PC-9 (cell line): ENCODE measurements around the gene FOXP1. TPM values are rescaled to one million over a fixed set of nuclear protein-coding genes. Genes with fewer than 3 reads are reported as not detected.

ENCODE experiments used
- BruUV-seq: library from RNA; stranded (reverse); fragments of 400-500 nt; replicated peaks from 2 replicates; lab custom pipeline; 2021; lab: Mats Ljungman, UMichigan
- CTCF ChIA-PET: fragments of 300-600 bp; sonication (Branson Sonifier 250); formaldehyde crosslinking; loops from one replicate; lab custom pipeline; 2022; ENCODE audit warnings: antibody characterized with exemption; lab: Charles Lee
- POLR2A ChIA-PET: fragments of 300-600 bp; sonication (Branson Sonifier 250); formaldehyde crosslinking; loops from one replicate; lab custom pipeline; 2022; ENCODE audit warnings: antibody characterized with exemption; ENCODE audit not compliant: unreplicated experiment; lab: Charles Lee
- DNase-seq, 2 experiments: peaks; one replicate each; pipeline versions ENCODE4 v3.0.0 to v3.0.0-alpha.2; 2015 to 2022; ENCODE audit warnings: mixed read lengths in 1 of 2
- H2AFZ ChIP-seq: fragments of 200-600 bp; sonication (generic); 2 replicates; pipeline ENCODE4 v1.8.1; 2017; ENCODE audit warnings: antibody characterized with exemption
- H3F3A ChIP-seq: fragments of 200-600 bp; sonication (generic); 2 replicates; pipeline ENCODE4 v1.8.1; 2017; ENCODE audit warnings: antibody characterized with exemption, mild to moderate bottlenecking, low read depth; ENCODE audit not compliant: insufficient read depth
- H3K27ac ChIP-seq: fragments of 200-600 bp; sonication (generic); 2 replicates; pipeline ENCODE4 v1.6.1; 2016; ENCODE audit warnings: mixed run types
- H3K27me3 ChIP-seq: fragments of 200-600 bp; sonication (generic); 2 replicates; pipeline ENCODE4 v1.6.1; 2016; ENCODE audit warnings: low read depth, mixed run types; ENCODE audit not compliant: insufficient read depth
- H3K36me3 ChIP-seq: fragments of 200-600 bp; sonication (generic); 2 replicates; pipeline ENCODE4 v1.6.1; 2016; ENCODE audit warnings: low read depth, mixed run types
- H3K4me1 ChIP-seq: fragments of 200-600 bp; sonication (generic); replicated peaks from 2 replicates; pipeline ENCODE4 v1.6.1; 2016; ENCODE audit warnings: mixed run types; ENCODE audit not compliant: insufficient read depth
- H3K4me2 ChIP-seq: fragments of 200-600 bp; sonication (generic); 2 replicates; pipeline ENCODE4 v1.6.1; 2017; ENCODE audit warnings: mixed run types
- H3K4me3 ChIP-seq: fragments of 200-600 bp; sonication (generic); 2 replicates; pipeline ENCODE4 v1.6.1; 2016; ENCODE audit warnings: mixed run types
- H3K79me2 ChIP-seq: fragments of 200-600 bp; sonication (generic); 2 replicates; pipeline ENCODE4 v1.6.1; 2017; ENCODE audit warnings: low read depth, mixed run types
- H3K9me2 ChIP-seq: fragments of 200-600 bp; sonication (generic); 2 replicates; pipeline ENCODE4 v1.8.1; 2017; ENCODE audit warnings: mild to moderate bottlenecking; ENCODE audit not compliant: insufficient read depth
- H3K9me3 ChIP-seq: fragments of 200-600 bp; sonication (generic); 2 replicates; pipeline ENCODE4 v1.8.1; 2016; ENCODE audit warnings: low read depth; ENCODE audit not compliant: insufficient read depth
- H4K20me1 ChIP-seq: fragments of 200-600 bp; sonication (generic); 2 replicates; pipeline ENCODE4 v1.8.1; 2017; ENCODE audit not compliant: insufficient read depth
- EZH2 ChIP-seq: fragments of 200-600 bp; sonication (generic); IDR thresholded peaks from 2 replicates; pipeline ENCODE4 v1.8.0; 2017; ENCODE audit warnings: antibody characterized with exemption, low read depth
- intact Hi-C: fragments of 100-400 bp; cut with micrococcal nuclease; formaldehyde crosslinking; loops from one replicate; pipeline ENCODE4 v1.10.0; 2022; ENCODE audit not compliant: unreplicated experiment
- total RNA-seq: library from RNA; stranded (reverse); gene quantifications from 2 replicates; pipeline ENCODE4 v1.2.3, GENCODE V29; 2021
- TF ChIP-seq, protein P1 (sequence below): fragments of 200-600 bp; sonication (generic); conservative IDR thresholded peaks from 2 replicates; pipeline ENCODE4 v1.6.1; 2017; ENCODE audit warnings: mixed run types, antibody characterized with exemption, mild to moderate bottlenecking, moderate library complexity

Gene FOXP1
- total RNA-seq, 1 experiment from 2014 or later: 33.3 TPM

DNA sequence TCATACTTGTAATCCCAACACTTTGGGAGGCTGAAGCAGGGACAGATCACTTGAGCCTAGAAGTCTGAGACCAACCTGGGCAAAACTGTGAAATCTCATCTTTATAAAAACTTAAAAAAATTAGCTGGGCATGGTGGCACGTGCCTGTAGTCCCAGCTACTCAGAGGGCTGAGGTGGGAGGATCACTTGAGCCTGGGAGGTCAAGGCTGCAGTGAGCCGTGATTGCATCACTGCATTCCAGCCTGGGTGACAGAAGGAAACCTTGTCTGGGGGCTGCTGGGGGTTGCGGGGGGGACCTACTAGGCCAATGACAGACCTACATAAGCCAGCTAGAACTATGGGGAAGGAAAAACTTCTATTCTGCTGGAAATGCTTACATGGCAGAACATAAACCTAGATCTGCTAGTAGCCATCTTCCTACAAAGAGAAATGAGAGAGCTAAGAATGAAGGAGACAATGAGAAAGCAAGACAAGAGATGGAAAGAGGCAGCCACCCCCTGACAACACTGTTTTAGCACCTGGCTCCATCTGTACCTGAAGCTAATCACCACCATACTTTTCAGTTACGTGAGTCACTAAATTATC lies 23.9 kb downstream of the FOXP1 start:
- H4K20me1 ChIP-seq: no peaks in the 10 kb centered on the region
- POLR2A ChIA-PET: no interaction called here
- H3K9me3 ChIP-seq: no peaks in the 10 kb centered on the region
- no peaks in the 10 kb centered on the region for H3K4me1 ChIP-seq
- no peak overlapping the region for H3K4me3 ChIP-seq
- no peaks in the 10 kb centered on the region for H3K27me3 ChIP-seq
- CTCF ChIA-PET: no interaction called here
- no peaks in the 10 kb centered on the region for H3K79me2 ChIP-seq
- H3F3A ChIP-seq: no peaks in the 10 kb centered on the region
- intact Hi-C loops: no loop called here
- no peak for DNase-seq
- no peak overlapping the region for H2AFZ ChIP-seq
- H3K36me3 ChIP-seq: no peaks in the 10 kb centered on the region
- H3K4me2 ChIP-seq: no peak overlapping the region
- BruUV-seq: no TSS peak
- H3K27ac ChIP-seq: no peak overlapping the region
- H3K9me2 ChIP-seq: no peaks in the 10 kb centered on the region
- TF ChIP-seq EZH2: no peak
- TF ChIP-seq, protein P1, sequence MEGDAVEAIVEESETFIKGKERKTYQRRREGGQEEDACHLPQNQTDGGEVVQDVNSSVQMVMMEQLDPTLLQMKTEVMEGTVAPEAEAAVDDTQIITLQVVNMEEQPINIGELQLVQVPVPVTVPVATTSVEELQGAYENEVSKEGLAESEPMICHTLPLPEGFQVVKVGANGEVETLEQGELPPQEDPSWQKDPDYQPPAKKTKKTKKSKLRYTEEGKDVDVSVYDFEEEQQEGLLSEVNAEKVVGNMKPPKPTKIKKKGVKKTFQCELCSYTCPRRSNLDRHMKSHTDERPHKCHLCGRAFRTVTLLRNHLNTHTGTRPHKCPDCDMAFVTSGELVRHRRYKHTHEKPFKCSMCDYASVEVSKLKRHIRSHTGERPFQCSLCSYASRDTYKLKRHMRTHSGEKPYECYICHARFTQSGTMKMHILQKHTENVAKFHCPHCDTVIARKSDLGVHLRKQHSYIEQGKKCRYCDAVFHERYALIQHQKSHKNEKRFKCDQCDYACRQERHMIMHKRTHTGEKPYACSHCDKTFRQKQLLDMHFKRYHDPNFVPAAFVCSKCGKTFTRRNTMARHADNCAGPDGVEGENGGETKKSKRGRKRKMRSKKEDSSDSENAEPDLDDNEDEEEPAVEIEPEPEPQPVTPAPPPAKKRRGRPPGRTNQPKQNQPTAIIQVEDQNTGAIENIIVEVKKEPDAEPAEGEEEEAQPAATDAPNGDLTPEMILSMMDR: no peak

DNA sequence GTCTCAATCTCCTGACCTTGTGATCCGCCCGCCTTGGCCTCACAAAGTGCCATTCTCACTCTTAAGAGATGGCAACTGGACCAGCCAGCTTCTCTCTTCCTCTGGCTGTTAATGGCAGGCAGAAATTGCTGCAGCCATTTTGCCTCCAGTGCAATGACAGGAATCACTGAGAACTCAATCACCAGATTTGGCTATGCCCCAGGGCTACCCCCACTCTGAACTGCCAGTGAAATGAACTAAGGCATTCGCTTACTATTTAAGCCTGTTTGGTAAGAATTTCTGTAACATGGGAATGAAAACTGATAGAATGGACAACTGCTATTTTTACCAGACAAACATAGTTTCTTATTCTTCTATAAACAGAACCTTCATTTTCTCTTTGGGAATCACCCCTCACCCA lies 24.5 kb downstream of the FOXP1 start:
- BruUV-seq: no TSS peak
- no peaks in the 10 kb centered on the region for H3K79me2 ChIP-seq
- no peaks in the 10 kb centered on the region for H4K20me1 ChIP-seq
- H3K36me3 ChIP-seq: no peaks in the 10 kb centered on the region
- H2AFZ ChIP-seq: no peak overlapping the region
- H3F3A ChIP-seq: no peaks in the 10 kb centered on the region
- no peaks in the 10 kb centered on the region for H3K4me1 ChIP-seq
- H3K4me2 ChIP-seq: no peak overlapping the region
- H3K27me3 ChIP-seq: no peaks in the 10 kb centered on the region
- H3K9me2 ChIP-seq: no peaks in the 10 kb centered on the region
- no peaks in the 10 kb centered on the region for H3K9me3 ChIP-seq
- intact Hi-C loops: no loop called here
- CTCF ChIA-PET: no interaction called here
- no peak for DNase-seq
- no peak overlapping the region for H3K27ac ChIP-seq
- POLR2A ChIA-PET: no interaction called here
- TF ChIP-seq, protein P1: no peak
- no peak for TF ChIP-seq EZH2
- H3K4me3 ChIP-seq: no peak overlapping the region

- Histone ChIP-seq H3K27ac (no peak overlapping the region), H3K4me3 (no peak overlapping the region), H4K20me1 (no peaks in the 10 kb centered on the region), H3K36me3 (no peaks in the 10 kb centered on the region), H3K9me2 (no peaks in the 10 kb centered on the region), H2AFZ (no peak overlapping the region), H3K4me1 (no peaks in the 10 kb centered on the region), H3K4me2 (no peak overlapping the region), H3K9me3 (no peaks in the 10 kb centered on the region), H3K27me3 (no peaks in the 10 kb centered on the region), H3F3A (no peaks in the 10 kb centered on the region), H3K79me2 (no peaks in the 10 kb centered on the region)
- TF ChIP-seq, protein P1: no peak
- ChIA-PET POLR2A (no interaction called here), CTCF (no interaction called here)
- no TSS peak for BruUV-seq
- intact Hi-C loops: no loop called here
- no peak for DNase-seq
Observed at GRCh38 chr3:71554649-71555048, 28.9 kb downstream of the FOXP1 start.
